Sciatic nerve (tissue), 2 donors: ENCODE results near the gene SYNM. TPM values are rescaled to one million over a fixed set of nuclear protein-coding genes. Genes with fewer than 3 reads are reported as not detected.

ENCODE experiments used
- ATAC-seq: fragments of 200-7000 bp; cut with Tn5 transposase; one replicate; pipeline ENCODE4 v1.9.1; 2020; ENCODE audit warnings: mild to moderate bottlenecking, moderate library complexity
- DNase-seq: peaks from one replicate; pipeline ENCODE4 v3.0.0-alpha.2; 2020; ENCODE audit warnings: low spot score
- intact Hi-C: fragments of 100-400 bp; cut with DNase I; formaldehyde crosslinking; loops from one replicate; pipeline ENCODE4 v1.14.2; 2022
- total RNA-seq: library from RNA; stranded (reverse); fragmentation: NEBNext Ultra II Directional; extraction: Animal tissue kit (Norgen Biotek cat#: 25700); gene quantifications from one replicate; pipeline ENCODE4 v1.2.1, GENCODE V29; 2021
- donor health status: DM: no; HTN: no; CAD: no.
- donor health status: DM: no; HTN: no; CAD: no.

SYNM gene
- total RNA-seq, 1 donor from 2014 or later, result 33.7 TPM

- intact Hi-C loops, result no loop called here
- DNase-seq (no peak), ATAC-seq (no peak)
Measured at GRCh38 chr15:99132634-99133287, 27.9 kb downstream of the SYNM start.

- intact Hi-C loops, result no loop called here
- DNase-seq (no peak), ATAC-seq (no peak)
Measured at GRCh38 chr15:99134317-99134821, 29.5 kb downstream of the SYNM start.

DNA sequence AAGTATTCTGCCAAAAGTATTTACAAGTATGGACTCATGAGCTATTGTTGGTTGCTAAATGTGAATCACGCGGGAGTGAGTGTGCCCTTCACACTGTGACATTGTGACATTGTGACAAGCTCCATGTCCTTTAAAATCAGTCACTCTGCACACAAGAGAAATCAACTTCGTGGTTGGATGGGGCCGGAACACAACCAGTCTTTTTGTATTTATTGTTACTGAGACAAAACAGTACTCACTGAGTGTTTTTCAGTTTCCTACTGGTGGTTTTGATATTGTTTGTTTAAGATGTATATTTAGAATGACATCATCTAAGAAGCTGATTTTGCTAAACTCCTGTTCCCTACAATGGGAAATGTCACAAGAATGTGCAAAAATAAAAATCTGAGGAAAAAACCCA is 30.3 kb downstream of the SYNM start:
- DNase-seq, result no peak
- ATAC-seq, result no peak
- intact Hi-C loops, result no loop called here

GRCh38 chr15:99137111-99137546 is 32.2 kb downstream of the SYNM start:
- no peak for DNase-seq
- no peak for ATAC-seq
- intact Hi-C loops, result no loop called here

GRCh38 chr15:99137877-99138276 is 33.0 kb downstream of the SYNM start:
- ATAC-seq (no peak), DNase-seq (no peak)
- intact Hi-C loops, result no loop called here

GRCh38 chr15:99138491-99138982 is 33.7 kb downstream of the SYNM start:
- DNase-seq (no peak), ATAC-seq (no peak)
- intact Hi-C loops, result no loop called here

GRCh38 chr15:99139276-99139675 is 34.4 kb downstream of the SYNM start:
- peak; percentile 72 for ATAC-seq

GRCh38 chr15:99140590-99140989 is 35.7 kb downstream of the SYNM start:
- DNase-seq, result no peak
- ATAC-seq, result no peak
- intact Hi-C loops, result no loop called here

More at GRCh38 chr15:99139276-99139675, 34.4 kb downstream of the SYNM start:
- DNase-seq, result no peak
- intact Hi-C loops, result no loop called here

DNA sequence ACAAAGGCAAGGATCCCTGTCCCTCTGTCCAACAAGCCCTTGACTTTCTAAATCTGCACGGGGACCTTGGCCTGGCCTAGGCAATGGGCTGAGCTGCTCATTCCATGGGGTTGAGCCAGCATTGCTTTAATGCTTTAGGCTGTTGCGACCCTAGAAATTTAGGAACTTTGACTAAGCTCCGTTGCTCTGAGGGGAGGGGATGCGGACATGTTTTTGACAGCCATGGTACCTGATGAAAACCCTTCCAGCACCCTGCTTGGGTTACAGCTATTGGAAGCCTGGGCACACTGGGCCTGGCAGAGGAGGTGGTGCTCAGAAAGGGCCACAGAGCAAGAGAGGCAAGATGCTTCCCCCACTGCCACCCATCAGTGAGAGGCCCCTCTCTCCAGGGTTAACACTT is 37.1 kb downstream of the SYNM start:
- ATAC-seq, result no peak
- intact Hi-C loops, result no loop called here
- no peak for DNase-seq

DNA sequence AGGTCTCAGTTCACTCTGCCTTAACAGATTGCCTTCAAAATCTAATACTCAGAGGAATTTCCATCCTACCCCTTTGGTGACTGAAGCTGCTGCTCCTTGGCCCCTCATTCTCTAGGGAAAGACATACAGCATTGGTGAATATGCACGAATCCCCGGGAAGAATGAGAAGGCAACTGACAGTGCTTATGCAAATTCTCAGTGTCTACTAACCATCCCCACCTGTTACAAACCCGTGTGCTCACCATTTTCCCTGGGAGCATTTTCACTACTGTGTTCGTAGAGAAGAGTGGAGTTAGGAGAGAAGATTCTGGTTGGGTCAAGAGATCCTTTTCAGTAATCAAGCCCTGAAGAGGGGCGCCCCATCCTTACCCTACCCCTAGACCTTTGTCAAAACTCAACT is 37.7 kb downstream of the SYNM start:
- no peak for DNase-seq
- intact Hi-C loops, result no loop called here
- ATAC-seq, result no peak

- intact Hi-C loops, result no loop called here
- ATAC-seq, result no peak
Measured at GRCh38 chr15:99143242-99143641, 38.4 kb downstream of the SYNM start.

DNA sequence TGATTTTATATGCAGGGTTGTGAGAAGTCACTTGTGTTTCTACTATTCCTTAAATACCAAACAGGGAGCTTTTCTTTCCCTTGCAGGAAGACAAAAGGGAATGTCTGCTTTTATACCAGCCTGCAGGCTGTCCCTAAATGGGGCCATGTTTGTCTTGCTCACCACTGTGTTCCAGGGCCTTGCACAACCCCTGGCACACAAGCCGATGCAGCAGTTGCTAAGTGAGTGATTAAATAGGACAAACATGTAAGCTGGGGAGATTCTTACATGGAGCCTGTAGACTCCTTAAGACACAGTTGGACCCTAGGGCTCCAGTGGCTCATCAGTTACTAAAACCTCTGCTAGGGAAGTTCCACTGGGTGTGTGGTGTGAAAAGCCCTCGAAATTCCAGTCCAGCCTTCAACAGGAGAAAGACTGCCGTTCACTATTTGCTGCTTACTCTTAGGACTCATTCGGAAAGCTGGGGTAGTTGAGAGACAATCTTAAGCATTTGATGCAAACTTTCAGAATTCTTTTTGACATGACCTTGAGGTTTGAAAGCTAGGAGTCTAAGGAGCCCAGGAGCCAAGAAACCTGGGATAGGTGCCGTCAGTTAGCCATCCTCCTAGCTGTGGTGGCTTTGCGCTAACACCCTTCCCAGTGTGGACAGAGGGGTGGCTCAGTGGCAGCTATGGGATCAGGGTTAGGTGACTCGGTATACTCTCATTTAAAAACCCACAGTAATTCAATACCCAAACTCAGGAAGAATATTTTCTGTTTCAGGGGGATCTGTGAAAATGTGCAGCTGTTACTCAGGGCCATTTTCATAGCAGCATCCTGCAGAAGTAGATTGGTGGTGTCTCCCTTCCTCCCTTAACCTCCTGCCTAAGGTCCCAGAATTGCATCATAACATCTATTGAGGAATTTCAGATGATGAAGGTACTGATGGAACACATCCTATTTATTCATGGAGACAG is 39.1 kb downstream of the SYNM start:
- intact Hi-C loops, result no loop called here
- peak; percentile 95 for ATAC-seq
- DNase-seq, result no peak

More at GRCh38 chr15:99143242-99143641, 38.4 kb downstream of the SYNM start:
- no peak for DNase-seq

DNA sequence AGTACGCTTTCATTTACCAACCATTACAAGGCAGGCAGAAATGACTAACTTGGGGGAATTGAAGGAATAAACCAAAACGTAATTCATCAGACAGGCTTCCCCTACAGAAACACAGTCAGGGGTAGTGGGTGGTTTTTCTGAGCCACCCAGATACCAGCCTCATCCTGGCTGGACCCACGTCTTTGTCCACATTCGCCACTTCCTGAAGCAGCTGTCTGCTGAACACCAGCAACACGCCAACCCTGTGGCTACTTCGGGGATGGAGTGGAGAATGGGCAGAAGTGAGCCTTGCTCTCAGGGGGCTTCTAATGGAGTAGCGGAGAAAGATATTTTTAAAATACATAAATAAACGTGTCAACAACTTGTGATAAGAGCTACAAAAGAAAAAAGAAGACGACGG is 40.1 kb downstream of the SYNM start:
- DNase-seq (no peak), ATAC-seq (no peak)
- intact Hi-C loops, result no loop called here

DNA sequence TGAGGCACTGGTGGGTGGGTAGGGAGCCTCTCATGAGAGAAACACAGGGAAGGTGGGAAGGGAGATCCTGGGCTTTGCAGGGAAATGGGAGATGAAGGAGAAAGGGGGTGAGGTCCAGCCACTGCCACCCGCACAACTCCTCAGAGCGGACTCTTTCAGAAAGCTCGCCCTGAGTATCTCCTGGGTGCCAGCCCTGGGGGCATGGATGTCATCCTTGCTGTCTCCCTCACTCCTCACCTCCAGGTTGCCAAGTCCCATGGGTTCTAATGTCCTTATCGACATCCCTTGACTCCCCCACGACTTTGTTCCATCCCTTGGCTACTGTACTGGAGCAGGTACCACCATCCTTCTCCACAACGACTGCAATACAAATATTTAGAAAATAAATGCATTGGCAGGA is 40.9 kb downstream of the SYNM start:
- DNase-seq, result no peak
- ATAC-seq, result no peak
- intact Hi-C loops, result no loop called here

DNA sequence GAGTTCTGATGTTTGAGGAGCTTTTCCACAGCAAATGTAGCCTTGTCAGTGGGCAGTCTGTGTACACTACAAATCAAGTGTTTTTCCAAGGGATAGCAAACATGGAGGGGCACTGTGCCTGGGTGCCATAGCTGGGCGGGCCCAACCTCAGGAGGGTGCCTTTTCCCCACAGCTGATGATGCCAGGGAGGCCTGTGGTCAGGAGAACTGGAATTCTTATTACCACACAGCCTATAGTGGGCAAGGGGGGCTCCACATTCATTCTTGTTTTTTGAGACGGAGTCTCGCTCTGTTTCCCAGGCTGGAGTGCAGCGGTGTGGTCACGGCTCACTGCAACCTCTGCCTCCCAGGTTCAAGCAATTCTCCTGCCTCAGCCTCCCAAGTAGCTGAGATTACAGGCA is 41.8 kb downstream of the SYNM start:
- intact Hi-C loops, result no loop called here

DNA sequence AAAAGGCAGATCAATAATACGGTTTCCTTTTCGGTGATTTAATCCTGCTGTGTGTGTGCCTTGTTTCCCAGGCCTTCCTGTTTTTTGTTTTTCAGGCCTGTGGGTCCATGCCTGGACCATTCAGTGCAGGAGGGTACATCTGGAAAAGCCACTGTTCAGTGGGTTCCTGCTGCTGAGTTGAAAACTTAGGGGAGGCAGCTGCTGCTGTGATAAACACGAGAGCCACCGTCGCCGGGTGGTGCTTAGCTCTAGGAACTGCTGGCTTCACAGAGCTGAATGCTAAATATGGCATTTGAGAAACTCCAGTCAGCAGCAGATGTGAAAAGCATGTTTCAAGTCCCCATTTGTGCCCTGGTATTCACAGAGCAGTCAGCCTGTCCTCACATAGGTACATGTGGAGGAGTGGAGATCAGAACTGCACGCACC is 44.0 kb downstream of the SYNM start:
- ATAC-seq, result no peak
- DNase-seq, result no peak
- intact Hi-C loops, result no loop called here

More for the DNA sequence above, 41.8 kb downstream of the SYNM start:
- DNase-seq (no peak), ATAC-seq (no peak)

DNA sequence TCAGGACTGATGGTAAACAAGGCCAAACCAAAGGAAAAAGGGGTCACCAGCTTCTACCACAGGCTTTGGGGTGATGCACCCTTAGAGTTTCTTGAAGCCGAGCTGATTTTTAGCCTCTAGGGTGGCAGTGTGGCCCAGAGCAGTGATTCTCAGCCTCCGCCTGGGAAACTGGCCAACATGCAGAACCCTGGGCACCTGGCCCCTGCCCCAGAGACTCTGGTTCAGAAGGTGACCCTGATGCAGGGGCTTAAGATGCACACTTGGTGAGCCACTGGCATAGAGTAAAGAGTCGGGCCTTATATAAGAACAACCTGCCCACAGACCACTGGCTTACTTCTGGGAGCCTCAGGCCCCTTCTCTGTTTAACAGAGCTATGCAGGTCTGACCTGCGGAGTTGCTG is 44.5 kb downstream of the SYNM start:
- intact Hi-C loops, result no loop called here
- ATAC-seq (no peak), DNase-seq (no peak)

DNA sequence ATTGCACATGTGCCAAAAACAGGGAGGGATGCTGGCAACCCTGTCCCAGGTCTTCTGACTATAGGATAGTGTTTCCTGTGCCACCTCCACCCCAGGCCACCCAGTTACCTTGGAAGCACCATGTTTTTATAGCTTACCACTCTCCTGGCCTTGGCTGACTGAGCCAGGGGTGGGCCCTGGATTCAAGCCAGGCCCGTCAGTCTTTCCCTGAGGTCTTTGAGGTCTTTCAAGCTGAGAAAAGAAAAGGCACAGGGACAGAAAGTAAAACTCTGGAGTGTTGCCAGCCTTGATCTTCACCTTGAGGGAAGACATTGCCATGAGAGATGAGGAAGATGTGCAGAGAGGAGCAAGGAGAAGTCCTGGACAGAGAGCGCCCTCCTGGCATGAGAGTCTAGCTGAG is 46.3 kb downstream of the SYNM start:
- DNase-seq, result no peak
- intact Hi-C loops, result no loop called here
- ATAC-seq, result no peak

DNA sequence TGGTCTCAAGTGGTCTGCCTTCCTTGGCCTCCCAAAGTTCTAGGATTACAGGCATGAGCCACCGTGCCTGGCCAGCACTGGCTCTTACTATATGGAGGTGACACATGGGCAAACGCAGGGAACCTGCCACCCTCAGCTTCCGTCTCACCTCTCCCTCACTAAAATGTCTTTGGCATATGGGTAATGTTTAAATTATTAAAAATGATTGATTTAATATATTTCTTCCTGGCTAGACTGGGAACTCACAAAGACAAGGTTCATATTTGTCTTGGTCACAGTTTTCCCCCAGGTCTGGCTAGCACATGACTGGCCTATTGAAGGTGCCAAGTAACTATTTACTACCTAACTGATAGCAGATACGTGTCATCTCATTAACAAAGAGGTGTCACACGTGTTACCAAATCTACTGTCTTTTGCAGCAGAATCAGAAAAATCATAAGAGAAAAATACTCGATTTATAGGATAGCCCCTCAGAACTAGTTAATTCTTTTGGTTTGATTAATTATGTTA is 48.2 kb downstream of the SYNM start:
- no peak for DNase-seq
- no peak for ATAC-seq
- intact Hi-C loops, result no loop called here

- intact Hi-C loops, result no loop called here
- ATAC-seq (no peak), DNase-seq (no peak)
Measured at GRCh38 chr15:99154271-99154670, 49.4 kb downstream of the SYNM start.
